HG02938 (cell line): Measurements from ENCODE around the gene ARHGAP31.
"Not testable (repeated sequence)": the region's sequence is repeated elsewhere in the genome, so short reads cannot be mapped to it uniquely, and the experiment has no call there.

Experiments
- ATAC-seq: cut with Tn5 transposase; IDR thresholded peaks from one replicate; pipeline ENCODE4 v1.9.1; 2021; ENCODE audit warnings: mild to moderate bottlenecking, moderate library complexity; ENCODE audit not compliant: unreplicated experiment

The ARHGAP31 gene

GRCh38 chr3:119349354-119350041 lies 55.3 kb downstream of the ARHGAP31 start:
- ATAC-seq = no peak

- ATAC-seq = no peak
Measured at GRCh38 chr3:119350114-119350513, 55.9 kb downstream of the ARHGAP31 start.

- ATAC-seq = no peak
Measured at GRCh38 chr3:119351581-119351980, 57.4 kb downstream of the ARHGAP31 start.

GRCh38 chr3:119352034-119352609 lies 57.9 kb downstream of the ARHGAP31 start:
- peak; percentile 97 for ATAC-seq

- peak; percentile 46 for ATAC-seq
Measured at GRCh38 chr3:119352863-119353527, 58.8 kb downstream of the ARHGAP31 start.

GRCh38 chr3:119355608-119356007 lies 61.4 kb downstream of the ARHGAP31 start:
- not testable (repeated sequence) for ATAC-seq

- ATAC-seq = no peak
Measured at GRCh38 chr3:119356646-119357045, 62.5 kb downstream of the ARHGAP31 start.

- ATAC-seq = no peak
Measured at GRCh38 chr3:119357190-119357589, 63.0 kb downstream of the ARHGAP31 start.

- ATAC-seq = peak; percentile 81
Measured at GRCh38 chr3:119359476-119360326, 65.5 kb downstream of the ARHGAP31 start.

GRCh38 chr3:119360736-119361462 lies 66.7 kb downstream of the ARHGAP31 start:
- no peak for ATAC-seq

- no peak for ATAC-seq
Measured at GRCh38 chr3:119362010-119362409, 67.8 kb downstream of the ARHGAP31 start.

- no peak for ATAC-seq
Measured at GRCh38 chr3:119362940-119363725, 69.0 kb downstream of the ARHGAP31 start.

- no peak for ATAC-seq
Measured at GRCh38 chr3:119364401-119364800, 70.2 kb downstream of the ARHGAP31 start.

GRCh38 chr3:119365418-119365817 lies 71.2 kb downstream of the ARHGAP31 start:
- ATAC-seq = no peak

GRCh38 chr3:119367000-119367399 lies 72.8 kb downstream of the ARHGAP31 start:
- ATAC-seq = no peak

- no peak for ATAC-seq
Measured at GRCh38 chr3:119368298-119368697, 74.1 kb downstream of the ARHGAP31 start.

GRCh38 chr3:119371786-119372185 lies 77.6 kb downstream of the ARHGAP31 start:
- not testable (repeated sequence) for ATAC-seq

GRCh38 chr3:119375106-119375505 lies 80.9 kb downstream of the ARHGAP31 start:
- ATAC-seq = no peak

- ATAC-seq = no peak
Measured at GRCh38 chr3:119375510-119375909, 81.3 kb downstream of the ARHGAP31 start.

GRCh38 chr3:119376758-119377157 lies 82.6 kb downstream of the ARHGAP31 start:
- ATAC-seq = no peak
